Endothelial cell of umbilical vein (primary cell): ENCODE results near the gene LAMB2. TPM values are rescaled to one million over a fixed set of nuclear protein-coding genes. Genes with fewer than 3 reads are reported as not detected.

Experiments used
- BruUV-seq: library from RNA; stranded (reverse); fragments of 400-500 nt; replicated peaks from 2 replicates; lab custom pipeline; 2021; lab: Mats Ljungman, UMichigan
- CTCF ChIA-PET: fragments of 300-600, 350-600 bp; sonication (Branson Sonifier 250); formaldehyde crosslinking; loops from one replicate; lab custom pipeline; 2021; ENCODE audit warnings: antibody characterized with exemption, inconsistent platforms; lab: Charles Lee
- POLR2A ChIA-PET: fragments of 300-600, 350-600 bp; sonication (Branson Sonifier 250); formaldehyde crosslinking; loops from one replicate; lab custom pipeline; 2021; ENCODE audit warnings: antibody characterized with exemption, inconsistent platforms; lab: Charles Lee
- DNase-seq: peaks from one replicate; pipeline ENCODE4 v3.0.0-alpha.2; 2011; ENCODE audit warnings: low read depth, low spot score
- FAIRE-seq: peaks from 2 replicates; lab custom pipeline; 2011; peaks lifted over from hg19 to GRCh38; lab: Jason Lieb, UNC
- H2AFZ ChIP-seq: 2 replicates; pipeline ENCODE4 v1.6.0; 2012; ENCODE audit warnings: low read depth, low read length, control low read depth, inconsistent platforms
- H3K27ac ChIP-seq: 2 replicates; pipeline ENCODE4 v1.5.1; 2011; ENCODE audit warnings: low read depth, mild to moderate bottlenecking, control low read depth, low read length, moderate library complexity; ENCODE audit not compliant: insufficient read depth
- H3K27me3 ChIP-seq, 2 experiments: 2 replicates each; pipeline versions ENCODE4 v1.6.0 to v1.6.1; 2011; ENCODE audit warnings: low read length in 2 of 2, mixed read lengths in 1 of 2; ENCODE audit not compliant: control insufficient read depth in 2 of 2, insufficient read depth in 2 of 2
- H3K36me3 ChIP-seq, 2 experiments: 2 replicates in 1 of 2; 3 replicates in 1 of 2; pipeline ENCODE4 v1.5.1; 2011; ENCODE audit warnings: low read length in 2 of 2, mild to moderate bottlenecking in 1 of 2, moderate library complexity in 1 of 2; ENCODE audit not compliant: control insufficient read depth in 2 of 2, insufficient read depth in 2 of 2; ENCODE audit errors: extremely low read depth in 1 of 2
- H3K4me1 ChIP-seq: 3 replicates; pipeline ENCODE4 v1.5.1; 2011; ENCODE audit warnings: mild to moderate bottlenecking, low read length; ENCODE audit not compliant: control insufficient read depth, insufficient read depth; ENCODE audit errors: extremely low read depth
- H3K4me2 ChIP-seq: 2 replicates; pipeline ENCODE4 v1.6.1; 2011; ENCODE audit warnings: low read length, control low read depth, mixed read lengths; ENCODE audit not compliant: insufficient read depth
- H3K4me3 ChIP-seq, 3 experiments: fragments of 200-600 bp in 1 of 3; sonication (generic), shearing (Covaris generic) in 1 of 3; replicated peaks in 1 of 3; 2 replicates each; pipeline ENCODE4 v1.5.1; 2011 to 2016; ENCODE audit warnings: control low read depth in 3 of 3, low read length in 3 of 3, mild to moderate bottlenecking in 2 of 3, inconsistent platforms in 1 of 3, low read depth in 1 of 3, moderate library complexity in 1 of 3; ENCODE audit not compliant: insufficient read depth in 1 of 3
- H3K79me2 ChIP-seq: 2 replicates; pipeline ENCODE4 v1.6.0; 2012; ENCODE audit warnings: low read length, inconsistent platforms; ENCODE audit not compliant: control insufficient read depth, insufficient read depth
- H3K9ac ChIP-seq: replicated peaks from 2 replicates; pipeline ENCODE3; 2011; ENCODE audit warnings: low read length, control low read depth; ENCODE audit not compliant: insufficient read depth; ENCODE audit errors: extremely low read depth
- H3K9me1 ChIP-seq: replicated peaks from 3 replicates; pipeline ENCODE4 v1.6.0; 2011; ENCODE audit warnings: mild to moderate bottlenecking, low read length; ENCODE audit not compliant: control insufficient read depth, insufficient read depth; ENCODE audit errors: extremely low read depth
- H3K9me3 ChIP-seq: replicated peaks from 2 replicates; pipeline ENCODE4 v1.5.1; 2012; ENCODE audit warnings: low read length, inconsistent platforms; ENCODE audit not compliant: control insufficient read depth, insufficient read depth
- H4K20me1 ChIP-seq: replicated peaks from 2 replicates; pipeline ENCODE3; 2011; ENCODE audit warnings: mild to moderate bottlenecking, low read length; ENCODE audit not compliant: control insufficient read depth, insufficient read depth; ENCODE audit errors: extremely low read depth
- EZH2 ChIP-seq: IDR thresholded peaks from 2 replicates; pipeline ENCODE4 v1.6.1; 2012; ENCODE audit warnings: borderline replicate concordance, low read depth, mild to moderate bottlenecking, moderate library complexity, low read length, inconsistent platforms; ENCODE audit not compliant: severe bottlenecking
- FOS ChIP-seq: IDR thresholded peaks from 2 replicates; pipeline ENCODE4 v1.6.1; 2011; ENCODE audit warnings: mild to moderate bottlenecking, low read length, moderate library complexity, borderline replicate concordance; ENCODE audit not compliant: insufficient read depth
- GATA2 ChIP-seq: IDR thresholded peaks from 2 replicates; pipeline ENCODE4 v1.7.0; 2011; ENCODE audit warnings: low read depth, mild to moderate bottlenecking, moderate library complexity, mixed read lengths, low read length; ENCODE audit not compliant: insufficient read length, insufficient read depth
- JUN ChIP-seq: IDR thresholded peaks from 2 replicates; pipeline ENCODE4 v1.6.1; 2011; ENCODE audit warnings: borderline replicate concordance, low read depth; ENCODE audit not compliant: insufficient read length, insufficient read depth
- MYC ChIP-seq: IDR thresholded peaks from one replicate; pipeline ENCODE4 v1.6.1; 2011; ENCODE audit warnings: mild to moderate bottlenecking, low read depth, low read length
- POLR2A ChIP-seq: IDR thresholded peaks from 2 replicates; pipeline ENCODE4 v1.6.1; 2012; ENCODE audit warnings: low read depth, mild to moderate bottlenecking, control low read depth, low read length
- POLR2AphosphoS5 ChIP-seq: IDR thresholded peaks from 2 replicates; pipeline ENCODE4 v1.6.1; 2012; ENCODE audit warnings: low read depth, mild to moderate bottlenecking, control low read depth, low read length, moderate library complexity; ENCODE audit not compliant: insufficient read depth
- dilution Hi-C: fragments of 300-500 bp; cut with MboI; formaldehyde crosslinking; loops from one replicate; pipeline ENCODE4 v1.15.0; 2019; ENCODE audit warnings: low sequenced_read_pairs; ENCODE audit not compliant: extremely low pct_ligation_motif_present
- intact Hi-C: fragments of 100-400 bp; cut with micrococcal nuclease; formaldehyde crosslinking; loops from one replicate; pipeline ENCODE4 v1.10.0; 2022
- polyA plus RNA-seq, 4 experiments: library from polyadenylated mRNA; depleted of rRNA in 3 of 4; stranded (reverse) in 3 of 4; unstranded in 1 of 4; fragments of >200 nt; gene quantifications; 2 replicates each; pipeline versions ENCODE4 v1.2.1 to v1.2.3, GENCODE V29; 2011 to 2012; ENCODE audit warnings: missing spikeins in 1 of 4
- total RNA-seq: library from RNA; stranded (reverse); gene quantifications from 2 replicates; pipeline ENCODE4 v1.2.3, GENCODE V29; 2021
- TF ChIP-seq, protein P1 (sequence below), 2 donors: IDR thresholded peaks; 1 replicate in 1 of 2; 2 replicates in 1 of 2; pipeline ENCODE4 v1.5.1; 2011; ENCODE audit warnings: low read length in 2 of 2, mild to moderate bottlenecking in 2 of 2, moderate library complexity in 2 of 2, control low read depth in 1 of 2, inconsistent platforms in 1 of 2, low read depth in 1 of 2; ENCODE audit not compliant: insufficient read depth in 1 of 2; ENCODE audit errors: extremely low read depth in 1 of 2
- TF ChIP-seq, protein P2 (sequence below): IDR thresholded peaks from 2 replicates; pipeline ENCODE4 v1.6.1; 2011; ENCODE audit not compliant: insufficient read depth, insufficient read length

LAMB2 gene
- total and polyA plus RNA-seq, 2 donors (not counting 3 experiments of a cell fraction or from before 2014, with no cell fraction given), result 423 to 764 TPM

DNA sequence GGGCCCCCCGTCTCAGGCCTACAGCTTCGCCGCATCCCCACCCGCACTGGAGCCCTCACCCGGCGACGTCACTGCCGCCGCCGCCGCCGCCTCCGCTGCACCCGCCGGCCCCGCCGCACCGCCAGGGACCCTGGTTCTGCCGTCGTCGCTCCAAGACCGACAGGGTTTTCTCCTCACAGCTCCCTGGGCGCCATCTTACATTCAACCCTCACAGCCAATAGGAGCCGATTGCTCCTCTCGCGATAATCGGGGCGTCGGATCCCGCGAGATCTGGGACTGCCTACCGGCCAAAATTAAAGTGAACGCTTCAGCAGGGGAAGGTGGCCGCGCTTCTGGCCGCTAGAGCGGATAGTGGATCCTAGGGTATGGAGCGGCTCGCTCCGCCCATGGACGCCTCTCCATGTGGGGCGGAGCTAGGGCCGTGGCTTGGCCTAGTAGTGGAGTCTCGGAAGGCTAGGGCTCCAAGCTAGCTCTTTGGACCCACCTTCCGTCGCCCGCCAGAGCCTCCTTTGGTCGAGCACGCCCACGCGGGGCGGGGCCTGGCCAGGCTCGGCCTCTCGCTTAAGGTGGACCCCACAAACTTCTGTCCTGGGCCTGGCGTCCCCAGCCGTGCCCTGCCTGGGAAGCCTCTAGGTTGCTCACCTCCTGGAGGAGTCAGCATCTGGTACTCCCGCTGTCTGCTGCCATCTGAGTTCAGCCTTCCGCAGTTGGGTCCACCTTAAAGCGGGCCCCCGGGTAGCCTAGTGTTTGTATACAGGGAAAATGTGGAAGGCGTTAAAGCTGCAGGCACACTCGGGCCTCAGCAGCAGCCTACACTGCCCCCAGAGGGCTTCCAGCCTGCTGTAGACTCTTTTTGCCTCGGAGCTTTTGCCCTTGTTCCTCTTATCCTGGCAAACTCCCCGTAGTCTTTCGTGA, 38.7 kb downstream of the LAMB2 start, which contains the start of gene QRICH1:
TSS of gene QRICH1 (minus strand) at position 219 of the 915 bp plus-strand sequence. CDS start 17,054 bp downstream, outside the sequence.
- ChIA-PET POLR2A (interaction anchor here (0.7 to 2.6 kb wide), 11 partner anchors 11 to 318 kb away, joined by 3 to 19 read pairs (median 4); partner anchors contain the start of genes IMPDH2, NDUFAF3, RHOA and USP19), CTCF (interaction anchor here (0.6 to 3.2 kb wide), 18 partner anchors 8 to 355 kb away, joined by 3 to 47 read pairs (median 6); partner anchors contain the start of genes IMPDH2, KLHDC8B, LAMB2 and NDUFAF3)
- Histone ChIP-seq H3K9me1 (no peaks in the 10 kb centered on the region), H3K4me1 (peaks cover 13% of the 10 kb centered on the region), H3K79me2 (peaks cover 41% of the 10 kb centered on the region), H3K9me3 (no peaks in the 10 kb centered on the region), H3K4me2 (peak within 1 kb of the TSS; percentile 96), H3K27me3 (no peaks in the 10 kb centered on the region), H3K36me3 (peaks cover 8 to 18% of the 10 kb centered on the region in 2 experiments), H4K20me1 (peaks cover 11% of the 10 kb centered on the region), H3K9ac (peak within 1 kb of the TSS; percentile 99), H3K4me3 (peak within 1 kb of the TSS; percentile 79 to 100 (median 80)), H2AFZ (peak within 1 kb of the TSS; percentile 71), H3K27ac (peak within 1 kb of the TSS; percentile 93)
- peak; percentile 99 for DNase-seq
- intact Hi-C loops (loop anchor here (1.0 to 5.0 kb wide), 11 partner anchors 10 to 333 kb away; partner anchors contain the start of genes C3orf62, IMPDH2, KLHDC8B and LAMB2), dilution Hi-C loops (no loop called here)
- no TSS peak for BruUV-seq
- FAIRE-seq, result peak; percentile 97
- TF ChIP-seq MYC (no peak), POLR2AphosphoS5 (peak; percentile 72), FOS (no peak), JUN (no peak), GATA2 (no peak), EZH2 (no peak), POLR2A (peak; percentile 13)
- TF ChIP-seq, protein P1, sequence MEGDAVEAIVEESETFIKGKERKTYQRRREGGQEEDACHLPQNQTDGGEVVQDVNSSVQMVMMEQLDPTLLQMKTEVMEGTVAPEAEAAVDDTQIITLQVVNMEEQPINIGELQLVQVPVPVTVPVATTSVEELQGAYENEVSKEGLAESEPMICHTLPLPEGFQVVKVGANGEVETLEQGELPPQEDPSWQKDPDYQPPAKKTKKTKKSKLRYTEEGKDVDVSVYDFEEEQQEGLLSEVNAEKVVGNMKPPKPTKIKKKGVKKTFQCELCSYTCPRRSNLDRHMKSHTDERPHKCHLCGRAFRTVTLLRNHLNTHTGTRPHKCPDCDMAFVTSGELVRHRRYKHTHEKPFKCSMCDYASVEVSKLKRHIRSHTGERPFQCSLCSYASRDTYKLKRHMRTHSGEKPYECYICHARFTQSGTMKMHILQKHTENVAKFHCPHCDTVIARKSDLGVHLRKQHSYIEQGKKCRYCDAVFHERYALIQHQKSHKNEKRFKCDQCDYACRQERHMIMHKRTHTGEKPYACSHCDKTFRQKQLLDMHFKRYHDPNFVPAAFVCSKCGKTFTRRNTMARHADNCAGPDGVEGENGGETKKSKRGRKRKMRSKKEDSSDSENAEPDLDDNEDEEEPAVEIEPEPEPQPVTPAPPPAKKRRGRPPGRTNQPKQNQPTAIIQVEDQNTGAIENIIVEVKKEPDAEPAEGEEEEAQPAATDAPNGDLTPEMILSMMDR (IDR thresholded peaks at IDR 0.05; ENCODE audit: extremely low read depth in 1 of 2, insufficient read depth in 1 of 2, low read depth in 1 of 2, low read length in 2 of 2), result peak; percentile 64 to 82
- TF ChIP-seq, protein P2, sequence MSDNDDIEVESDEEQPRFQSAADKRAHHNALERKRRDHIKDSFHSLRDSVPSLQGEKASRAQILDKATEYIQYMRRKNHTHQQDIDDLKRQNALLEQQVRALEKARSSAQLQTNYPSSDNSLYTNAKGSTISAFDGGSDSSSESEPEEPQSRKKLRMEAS, result no peak
